IPS DF 19.7 (cell line): ENCODE measurements around the gene COBLL1.
"Not testable (repeated sequence)": the region's sequence is repeated elsewhere in the genome, so short reads cannot be mapped to it uniquely, and the experiment has no call there.

Experiments used
- DNase-seq: peaks from one replicate; pipeline ENCODE4 v3.0.0-alpha.2; 2013; ENCODE audit warnings: low read depth, low spot score

The COBLL1 gene

GRCh38 chr2:164711766-164712138 is 129.9 kb downstream of the COBLL1 start:
- DNase-seq: no peak

- no peak for DNase-seq
Measured at GRCh38 chr2:164710837-164711765, 130.5 kb downstream of the COBLL1 start.

- DNase-seq: not testable (repeated sequence)
Measured at GRCh38 chr2:164710252-164710836, 131.3 kb downstream of the COBLL1 start.

GRCh38 chr2:164706522-164706921 is 135.1 kb downstream of the COBLL1 start:
- no peak for DNase-seq

GRCh38 chr2:164705412-164706167 is 136.0 kb downstream of the COBLL1 start:
- no peak for DNase-seq

- DNase-seq: no peak
Measured at GRCh38 chr2:164703915-164704706, 137.5 kb downstream of the COBLL1 start.

GRCh38 chr2:164701565-164701964 is 140.1 kb downstream of the COBLL1 start:
- no peak for DNase-seq

- DNase-seq: no peak
Measured at GRCh38 chr2:164700390-164700789, 141.2 kb downstream of the COBLL1 start.

- DNase-seq: no peak
Measured at GRCh38 chr2:164697688-164698461, 143.7 kb downstream of the COBLL1 start.

- DNase-seq: no peak
Measured at GRCh38 chr2:164696634-164697033, 145.0 kb downstream of the COBLL1 start.

- no peak for DNase-seq
Measured at GRCh38 chr2:164694275-164694695, 147.3 kb downstream of the COBLL1 start.

GRCh38 chr2:164693834-164694233 is 147.8 kb downstream of the COBLL1 start:
- DNase-seq: no peak

GRCh38 chr2:164693390-164693789 is 148.2 kb downstream of the COBLL1 start:
- no peak for DNase-seq

- DNase-seq: no peak
Measured at GRCh38 chr2:164692958-164693357, 148.7 kb downstream of the COBLL1 start.

GRCh38 chr2:164692114-164692513 is 149.5 kb downstream of the COBLL1 start:
- no peak for DNase-seq

GRCh38 chr2:164691346-164691887 is 150.2 kb downstream of the COBLL1 start:
- DNase-seq: no peak

- no peak for DNase-seq
Measured at GRCh38 chr2:164690361-164690760, 151.3 kb downstream of the COBLL1 start.

GRCh38 chr2:164688896-164689419 is 152.7 kb downstream of the COBLL1 start:
- no peak for DNase-seq

- DNase-seq: no peak
Measured at GRCh38 chr2:164681009-164681408, 160.6 kb downstream of the COBLL1 start.

GRCh38 chr2:164678631-164679149 is 162.9 kb downstream of the COBLL1 start:
- DNase-seq: no peak
